ENCODE measurements around the gene IMMP2L. TPM values are rescaled to one million over a fixed set of nuclear protein-coding genes. Genes with fewer than 3 reads are reported as not detected.

The IMMP2L gene
- total and polyA plus RNA-seq, 2 of the 4 experiments (the other 2 are of a cell fraction), result 5.8 to 9.3 TPM

- Histone ChIP-seq H3K9me1 (ENCODE audit: insufficient read depth, low read length) (no peaks in the 10 kb centered on the region), H3K79me1 (ENCODE audit: low read depth in 1 of 2, low read length in 2 of 2) (peaks cover 0 to 6% of the 10 kb centered on the region in 2 experiments; a peak in 1 of 4 replicates), H4K8ac (ENCODE audit: low read depth in 2 of 2, low read length in 2 of 2) (no peak overlapping the region), H3K4ac (ENCODE audit: low read depth, low read length) (no peak overlapping the region), H4K5ac (ENCODE audit: low read depth, low read length) (no peak overlapping the region), H3K4me1 (ENCODE audit: control insufficient read depth, insufficient read depth, low read length) (no peaks in the 10 kb centered on the region), H3K9me3 (ENCODE audit: control insufficient read depth, insufficient read depth, low read length) (no peaks in the 10 kb centered on the region), H2BK15ac (ENCODE audit: low read depth, low read length) (no peak overlapping the region), H3K9ac (ENCODE audit: low read depth, low read length) (no peak overlapping the region), H3K27ac (ENCODE audit: insufficient read depth, low read length) (no peak overlapping the region), H2BK120ac (ENCODE audit: low read depth, low read length) (no peak overlapping the region), H3K18ac (ENCODE audit: low read depth, low read length) (no peak overlapping the region), H2BK20ac (ENCODE audit: low read depth, low read length) (no peak overlapping the region), H3K36me3 (ENCODE audit: control insufficient read depth, insufficient read depth, low read length) (no peaks in the 10 kb centered on the region), H3K4me2 (ENCODE audit: low read depth, low read length) (no peak overlapping the region), H2AK5ac (ENCODE audit: low read depth, low read length) (no peak overlapping the region), H2AK9ac (replicated peaks; ENCODE audit: low read depth, low read length, poor library complexity) (no peak overlapping the region), H4K91ac (ENCODE audit: insufficient read depth, low read depth, low read length) (no peak overlapping the region), H3K14ac (replicated peaks; ENCODE audit: low read depth, low read length) (no peak overlapping the region), H4K20me1 (ENCODE audit: insufficient read depth, low read length) (no peaks in the 10 kb centered on the region), H2BK5ac (ENCODE audit: low read depth, low read length, poor library complexity, severe bottlenecking) (no peak overlapping the region), H2AFZ (replicated peaks; ENCODE audit: low read length, poor library complexity) (no peak overlapping the region), H3K23ac (ENCODE audit: low read depth, low read length) (no peak overlapping the region), H3K4me3 (ENCODE audit: insufficient read depth, low read depth, low read length) (no peak overlapping the region), H3K27me3 (ENCODE audit: control insufficient read depth, insufficient read depth, low read length) (no peaks in the 10 kb centered on the region), H3K56ac (ENCODE audit: extremely low read depth, insufficient read depth, low read length) (no peak overlapping the region)
- dilution Hi-C loops (cut with HindIII; ENCODE audit: low sequenced_read_pairs, unreplicated experiment) (no loop called here), in situ Hi-C loops (cut with MboI; ENCODE audit: low sequenced_read_pairs) (no loop called here), intact Hi-C loops (cut with micrococcal nuclease) (no loop called here)
- DNase-seq, result no peak
- ChIA-PET POLR2A (ENCODE audit: unreplicated experiment) (no interaction called here), CTCF (no interaction called here)
- no peak for ATAC-seq (ENCODE audit: low read depth)
- WGBS, 2 experiments (ENCODE audit: extremely low coverage in 2 of 2, insufficient read length in 1 of 2), result no CpG with 5 or more reads among the region's 1 CpG
- BruUV-seq (replicated peaks), result no TSS peak
- TF ChIP-seq MAFK (IDR thresholded peaks at IDR 0.05; ENCODE audit: low read depth, low read length) (no peak), BHLHE40 (IDR thresholded peaks at IDR 0.05; ENCODE audit: low read depth, low read length) (no peak), RCOR1 (IDR thresholded peaks at IDR 0.05; ENCODE audit: insufficient replicate concordance, low read length) (no peak), CEBPB (IDR thresholded peaks at IDR 0.05; ENCODE audit: low read depth, low read length) (no peak), CHD1 (IDR thresholded peaks at IDR 0.05; ENCODE audit: low read depth, low read length) (no peak), CTCF (conservative IDR thresholded peaks at IDR 0.05; ENCODE audit: low read depth, low read length) (no peak), NFE2L2 (IDR thresholded peaks at IDR 0.05; ENCODE audit: low read depth, low read length) (no peak)
- TF ChIP-seq, protein P1, sequence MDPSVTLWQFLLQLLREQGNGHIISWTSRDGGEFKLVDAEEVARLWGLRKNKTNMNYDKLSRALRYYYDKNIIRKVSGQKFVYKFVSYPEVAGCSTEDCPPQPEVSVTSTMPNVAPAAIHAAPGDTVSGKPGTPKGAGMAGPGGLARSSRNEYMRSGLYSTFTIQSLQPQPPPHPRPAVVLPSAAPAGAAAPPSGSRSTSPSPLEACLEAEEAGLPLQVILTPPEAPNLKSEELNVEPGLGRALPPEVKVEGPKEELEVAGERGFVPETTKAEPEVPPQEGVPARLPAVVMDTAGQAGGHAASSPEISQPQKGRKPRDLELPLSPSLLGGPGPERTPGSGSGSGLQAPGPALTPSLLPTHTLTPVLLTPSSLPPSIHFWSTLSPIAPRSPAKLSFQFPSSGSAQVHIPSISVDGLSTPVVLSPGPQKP (IDR thresholded peaks at IDR 0.05; ENCODE audit: borderline replicate concordance, low read depth, low read length), result no peak
- TF ChIP-seq, protein P2, sequence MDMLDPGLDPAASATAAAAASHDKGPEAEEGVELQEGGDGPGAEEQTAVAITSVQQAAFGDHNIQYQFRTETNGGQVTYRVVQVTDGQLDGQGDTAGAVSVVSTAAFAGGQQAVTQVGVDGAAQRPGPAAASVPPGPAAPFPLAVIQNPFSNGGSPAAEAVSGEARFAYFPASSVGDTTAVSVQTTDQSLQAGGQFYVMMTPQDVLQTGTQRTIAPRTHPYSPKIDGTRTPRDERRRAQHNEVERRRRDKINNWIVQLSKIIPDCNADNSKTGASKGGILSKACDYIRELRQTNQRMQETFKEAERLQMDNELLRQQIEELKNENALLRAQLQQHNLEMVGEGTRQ (IDR thresholded peaks at IDR 0.05; ENCODE audit: low read depth, low read length), result no peak
These were observed 460.2 kb downstream of the IMMP2L start for GRCh38 chr7:111101856-111102646.
